HL-60 (cell line): ENCODE data around the gene LMF1.

Source experiments
- DNase-seq, 2 experiments: peaks; one replicate each; pipeline ENCODE4 v3.0.0-alpha.2; 2010 to 2020; ENCODE audit warnings: low read depth in 1 of 2, low spot score in 1 of 2
- H3K27ac ChIP-seq: fragments of 250-450 bp; sonication (Bioruptor Pico); replicated peaks from 2 replicates; pipeline ENCODE4 v1.5.1; 2020; ENCODE audit warnings: mild to moderate bottlenecking, moderate library complexity
- H3K27me3 ChIP-seq: fragments of 250-450 bp; sonication (Bioruptor Pico); 2 replicates; pipeline ENCODE4 v1.5.1; 2021; ENCODE audit warnings: mild to moderate bottlenecking, moderate library complexity; ENCODE audit not compliant: insufficient read depth, poor library complexity, severe bottlenecking
- H3K4me3 ChIP-seq: replicated peaks from 2 replicates; pipeline ENCODE4 v1.5.1; 2011; ENCODE audit warnings: mild to moderate bottlenecking, control low read depth, low read length; ENCODE audit not compliant: insufficient read depth
- CTCF ChIP-seq: IDR thresholded peaks from one replicate; pipeline ENCODE4 v1.5.1; 2011; ENCODE audit warnings: low read length, control low read depth, inconsistent platforms; ENCODE audit not compliant: insufficient read depth
- GABPA ChIP-seq: IDR thresholded peaks from 2 replicates; pipeline ENCODE4 v1.6.1; 2012; ENCODE audit warnings: low read depth
- POLR2AphosphoS5 ChIP-seq: IDR thresholded peaks from 2 replicates; pipeline ENCODE4 v1.6.1; 2012; ENCODE audit warnings: low read depth
- SPI1 ChIP-seq: IDR thresholded peaks from 2 replicates; pipeline ENCODE4 v1.6.1; 2012; ENCODE audit warnings: low read depth, mild to moderate bottlenecking, borderline replicate concordance
- TF ChIP-seq, protein P1 (sequence below): IDR thresholded peaks from 2 replicates; pipeline ENCODE4 v1.6.1; 2012; ENCODE audit warnings: low read depth; ENCODE audit not compliant: insufficient replicate concordance

Gene LMF1

GRCh38 chr16:984121-984694 lies 13.4 kb upstream of the LMF1 start:
- TF ChIP-seq POLR2AphosphoS5 = no peak
- no peak for TF ChIP-seq SPI1
- Histone ChIP-seq H3K4me3 (no peak overlapping the region), H3K27me3 (peaks cover 35% of the 10 kb centered on the region), H3K27ac (no peak overlapping the region)
- no peak for DNase-seq

- H3K27me3 ChIP-seq = peaks cover 41% of the 10 kb centered on the region
- H3K27ac ChIP-seq = no peak overlapping the region
- no peak for DNase-seq
- H3K4me3 ChIP-seq = no peak overlapping the region
- TF ChIP-seq GABPA (no peak), CTCF (no peak), POLR2AphosphoS5 (no peak), SPI1 (no peak)
- TF ChIP-seq, protein P1, sequence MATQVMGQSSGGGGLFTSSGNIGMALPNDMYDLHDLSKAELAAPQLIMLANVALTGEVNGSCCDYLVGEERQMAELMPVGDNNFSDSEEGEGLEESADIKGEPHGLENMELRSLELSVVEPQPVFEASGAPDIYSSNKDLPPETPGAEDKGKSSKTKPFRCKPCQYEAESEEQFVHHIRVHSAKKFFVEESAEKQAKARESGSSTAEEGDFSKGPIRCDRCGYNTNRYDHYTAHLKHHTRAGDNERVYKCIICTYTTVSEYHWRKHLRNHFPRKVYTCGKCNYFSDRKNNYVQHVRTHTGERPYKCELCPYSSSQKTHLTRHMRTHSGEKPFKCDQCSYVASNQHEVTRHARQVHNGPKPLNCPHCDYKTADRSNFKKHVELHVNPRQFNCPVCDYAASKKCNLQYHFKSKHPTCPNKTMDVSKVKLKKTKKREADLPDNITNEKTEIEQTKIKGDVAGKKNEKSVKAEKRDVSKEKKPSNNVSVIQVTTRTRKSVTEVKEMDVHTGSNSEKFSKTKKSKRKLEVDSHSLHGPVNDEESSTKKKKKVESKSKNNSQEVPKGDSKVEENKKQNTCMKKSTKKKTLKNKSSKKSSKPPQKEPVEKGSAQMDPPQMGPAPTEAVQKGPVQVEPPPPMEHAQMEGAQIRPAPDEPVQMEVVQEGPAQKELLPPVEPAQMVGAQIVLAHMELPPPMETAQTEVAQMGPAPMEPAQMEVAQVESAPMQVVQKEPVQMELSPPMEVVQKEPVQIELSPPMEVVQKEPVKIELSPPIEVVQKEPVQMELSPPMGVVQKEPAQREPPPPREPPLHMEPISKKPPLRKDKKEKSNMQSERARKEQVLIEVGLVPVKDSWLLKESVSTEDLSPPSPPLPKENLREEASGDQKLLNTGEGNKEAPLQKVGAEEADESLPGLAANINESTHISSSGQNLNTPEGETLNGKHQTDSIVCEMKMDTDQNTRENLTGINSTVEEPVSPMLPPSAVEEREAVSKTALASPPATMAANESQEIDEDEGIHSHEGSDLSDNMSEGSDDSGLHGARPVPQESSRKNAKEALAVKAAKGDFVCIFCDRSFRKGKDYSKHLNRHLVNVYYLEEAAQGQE = no peak
Observed at GRCh38 chr16:983044-984030, 12.6 kb upstream of the LMF1 start.

DNA sequence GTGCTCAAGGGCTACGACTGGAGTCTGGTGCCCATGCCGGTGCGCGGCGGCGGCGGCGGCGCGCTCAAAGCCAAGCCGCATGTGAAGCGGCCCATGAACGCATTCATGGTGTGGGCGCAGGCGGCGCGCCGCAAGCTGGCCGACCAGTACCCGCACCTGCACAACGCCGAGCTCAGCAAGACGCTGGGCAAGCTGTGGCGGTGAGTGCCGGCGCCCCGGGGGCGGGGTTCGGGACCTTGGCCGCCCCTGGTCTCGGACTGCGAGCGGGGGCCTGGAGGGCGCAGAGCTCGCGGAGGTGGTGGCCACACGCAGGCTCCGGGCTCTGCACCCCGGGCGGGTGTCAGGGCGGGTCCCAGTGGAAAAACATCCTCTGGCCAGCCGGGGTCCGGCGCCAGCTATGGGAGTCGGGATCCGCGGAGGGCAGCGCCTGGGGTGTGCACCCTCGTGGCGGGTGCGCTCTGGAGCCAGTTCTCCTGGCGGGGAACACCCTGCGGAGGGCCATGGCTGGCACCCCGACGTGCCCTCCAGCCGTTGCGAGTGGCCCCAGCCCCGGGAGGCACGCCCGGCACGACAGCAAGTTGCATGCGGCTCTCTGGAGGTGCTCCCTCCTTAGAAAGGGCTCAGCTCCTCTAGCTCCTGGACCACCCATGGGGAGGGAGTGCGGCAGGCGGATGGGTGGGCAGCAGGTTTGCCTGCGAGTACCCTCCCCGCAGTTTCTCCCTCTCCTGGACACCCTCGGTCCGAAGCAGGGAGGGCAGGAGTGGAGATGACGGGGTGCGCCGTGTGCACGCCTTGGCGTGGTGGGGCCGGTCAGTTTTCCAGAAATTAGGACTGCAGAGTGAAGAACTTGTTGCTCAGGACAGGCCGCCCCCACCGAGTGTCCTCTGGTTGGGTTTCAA lies 11.6 kb upstream of the LMF1 start:
- no peak for DNase-seq
- peaks cover 44% of the 10 kb centered on the region for H3K27me3 ChIP-seq
- H3K27ac ChIP-seq = no peak overlapping the region
- TF ChIP-seq, protein P1 = no peak
- no peak for TF ChIP-seq CTCF
- H3K4me3 ChIP-seq = no peak overlapping the region

DNA sequence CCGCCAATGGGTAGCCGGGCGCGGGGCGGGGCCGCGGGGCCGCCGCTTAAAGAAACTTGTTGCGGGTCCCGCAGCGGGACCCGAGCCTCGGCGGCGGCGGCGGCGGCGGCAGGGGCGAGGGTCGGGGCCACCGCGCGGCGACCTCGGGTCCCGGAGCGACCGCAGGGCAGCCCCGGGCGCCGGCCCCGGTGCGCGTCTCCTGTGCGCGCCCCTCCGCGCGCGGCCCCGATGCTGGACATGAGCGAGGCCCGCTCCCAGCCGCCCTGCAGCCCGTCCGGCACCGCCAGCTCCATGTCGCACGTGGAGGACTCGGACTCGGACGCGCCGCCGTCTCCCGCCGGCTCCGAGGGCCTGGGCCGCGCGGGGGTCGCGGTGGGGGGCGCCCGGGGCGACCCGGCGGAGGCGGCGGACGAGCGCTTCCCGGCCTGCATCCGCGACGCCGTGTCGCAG lies 10.9 kb upstream of the LMF1 start, which contains the start of gene SOX8:
Gene SOX8, plus strand, starts transcription at position 76 of the 450 bp plus-strand sequence. Its CDS starts 153 bp downstream, at position 229.
- Histone ChIP-seq H3K4me3 (no peak within 1 kb of the TSS), H3K27me3 (peaks cover 44% of the 10 kb centered on the region), H3K27ac (no peak within 1 kb of the TSS)
- DNase-seq = no peak
- TF ChIP-seq SPI1 (no peak), GABPA (no peak), POLR2AphosphoS5 (no peak), CTCF (no peak)
- TF ChIP-seq, protein P1 = no peak
